ENCODE measurements around the gene EHBP1.

- TF ChIP-seq POLR2AphosphoS5 (IDR thresholded peaks at IDR 0.05), result no peak
- TF ChIP-seq POLR2A (IDR thresholded peaks at IDR 0.05), result no peak
These were observed 35.6 kb downstream of the EHBP1 start for GRCh38 chr2:62741127-62741526.
